ENCODE measurements around the gene STARD13.

DNA sequence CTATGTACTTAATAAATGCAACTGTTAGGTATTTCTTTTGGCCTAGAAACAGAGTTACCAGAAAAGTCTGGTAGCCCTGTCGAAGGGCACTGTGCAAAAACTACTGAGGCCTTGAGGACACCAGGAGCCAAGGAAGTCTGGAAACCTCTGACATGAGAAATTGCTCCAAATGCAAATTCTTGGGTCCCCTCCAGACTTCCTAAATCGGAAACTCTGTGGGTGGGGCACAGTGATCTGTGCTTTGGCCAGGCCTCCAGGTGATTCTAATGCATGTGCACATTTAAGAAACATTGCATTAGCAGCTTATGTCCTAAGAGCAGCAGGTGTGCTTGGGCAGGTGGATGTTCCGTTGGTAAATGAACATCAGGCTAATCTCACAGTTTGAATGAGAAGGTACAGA is 50.0 kb downstream of the STARD13 start:
- TF ChIP-seq EP300 (IDR thresholded peaks at IDR 0.05) (no peak), POLR2A (IDR thresholded peaks at IDR 0.05) (no peak)
